GM12873 (cell line): ENCODE results near the gene SIPA1L3.

Experiments used
- TF ChIP-seq, protein P1 (sequence below): IDR thresholded peaks from 2 replicates; pipeline ENCODE4 v1.5.1; 2012; ENCODE audit warnings: low read depth, mild to moderate bottlenecking, moderate library complexity, low read length, control low read depth; ENCODE audit not compliant: insufficient read depth; ENCODE audit errors: missing control alignments

SIPA1L3 gene

DNA sequence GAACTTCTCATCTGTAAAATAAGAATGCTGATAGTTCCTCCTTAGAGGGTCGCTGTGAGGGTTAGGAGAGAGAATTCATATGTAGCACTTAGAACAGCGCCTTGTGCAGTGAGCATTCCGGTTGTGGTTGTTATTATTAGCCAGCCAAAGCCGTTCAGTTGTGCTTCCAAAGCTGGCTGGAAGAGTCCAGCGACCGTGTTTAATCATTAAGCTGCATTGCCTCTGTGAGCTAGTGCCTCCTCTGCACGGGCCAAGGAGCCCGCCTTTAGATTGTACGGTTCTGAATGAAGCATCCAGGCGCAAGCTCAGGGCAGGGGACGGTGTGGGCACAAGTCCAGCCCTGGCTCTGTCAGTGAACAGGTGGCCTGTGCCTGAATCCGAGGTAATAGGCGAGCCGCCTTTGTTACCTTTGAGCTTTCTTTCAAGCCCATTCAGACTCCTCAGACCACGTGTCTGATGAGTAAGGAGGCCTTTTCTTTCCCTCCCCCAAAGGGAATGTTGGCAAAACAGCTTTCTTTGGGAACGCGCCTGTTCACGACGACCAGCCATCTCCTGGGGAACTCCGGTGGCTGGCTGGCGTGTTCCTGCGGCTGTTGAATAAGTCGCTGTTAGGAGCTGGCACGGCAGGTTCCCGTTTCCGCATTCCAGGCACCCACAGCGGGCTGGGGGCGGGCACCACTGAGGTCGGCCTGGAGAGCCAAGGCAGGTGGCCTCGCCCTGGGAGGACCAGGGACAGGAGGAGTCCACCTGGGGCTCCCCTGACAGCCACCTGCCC, 25.1 kb downstream of the SIPA1L3 start:
- TF ChIP-seq, protein P1, sequence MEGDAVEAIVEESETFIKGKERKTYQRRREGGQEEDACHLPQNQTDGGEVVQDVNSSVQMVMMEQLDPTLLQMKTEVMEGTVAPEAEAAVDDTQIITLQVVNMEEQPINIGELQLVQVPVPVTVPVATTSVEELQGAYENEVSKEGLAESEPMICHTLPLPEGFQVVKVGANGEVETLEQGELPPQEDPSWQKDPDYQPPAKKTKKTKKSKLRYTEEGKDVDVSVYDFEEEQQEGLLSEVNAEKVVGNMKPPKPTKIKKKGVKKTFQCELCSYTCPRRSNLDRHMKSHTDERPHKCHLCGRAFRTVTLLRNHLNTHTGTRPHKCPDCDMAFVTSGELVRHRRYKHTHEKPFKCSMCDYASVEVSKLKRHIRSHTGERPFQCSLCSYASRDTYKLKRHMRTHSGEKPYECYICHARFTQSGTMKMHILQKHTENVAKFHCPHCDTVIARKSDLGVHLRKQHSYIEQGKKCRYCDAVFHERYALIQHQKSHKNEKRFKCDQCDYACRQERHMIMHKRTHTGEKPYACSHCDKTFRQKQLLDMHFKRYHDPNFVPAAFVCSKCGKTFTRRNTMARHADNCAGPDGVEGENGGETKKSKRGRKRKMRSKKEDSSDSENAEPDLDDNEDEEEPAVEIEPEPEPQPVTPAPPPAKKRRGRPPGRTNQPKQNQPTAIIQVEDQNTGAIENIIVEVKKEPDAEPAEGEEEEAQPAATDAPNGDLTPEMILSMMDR: no peak

DNA sequence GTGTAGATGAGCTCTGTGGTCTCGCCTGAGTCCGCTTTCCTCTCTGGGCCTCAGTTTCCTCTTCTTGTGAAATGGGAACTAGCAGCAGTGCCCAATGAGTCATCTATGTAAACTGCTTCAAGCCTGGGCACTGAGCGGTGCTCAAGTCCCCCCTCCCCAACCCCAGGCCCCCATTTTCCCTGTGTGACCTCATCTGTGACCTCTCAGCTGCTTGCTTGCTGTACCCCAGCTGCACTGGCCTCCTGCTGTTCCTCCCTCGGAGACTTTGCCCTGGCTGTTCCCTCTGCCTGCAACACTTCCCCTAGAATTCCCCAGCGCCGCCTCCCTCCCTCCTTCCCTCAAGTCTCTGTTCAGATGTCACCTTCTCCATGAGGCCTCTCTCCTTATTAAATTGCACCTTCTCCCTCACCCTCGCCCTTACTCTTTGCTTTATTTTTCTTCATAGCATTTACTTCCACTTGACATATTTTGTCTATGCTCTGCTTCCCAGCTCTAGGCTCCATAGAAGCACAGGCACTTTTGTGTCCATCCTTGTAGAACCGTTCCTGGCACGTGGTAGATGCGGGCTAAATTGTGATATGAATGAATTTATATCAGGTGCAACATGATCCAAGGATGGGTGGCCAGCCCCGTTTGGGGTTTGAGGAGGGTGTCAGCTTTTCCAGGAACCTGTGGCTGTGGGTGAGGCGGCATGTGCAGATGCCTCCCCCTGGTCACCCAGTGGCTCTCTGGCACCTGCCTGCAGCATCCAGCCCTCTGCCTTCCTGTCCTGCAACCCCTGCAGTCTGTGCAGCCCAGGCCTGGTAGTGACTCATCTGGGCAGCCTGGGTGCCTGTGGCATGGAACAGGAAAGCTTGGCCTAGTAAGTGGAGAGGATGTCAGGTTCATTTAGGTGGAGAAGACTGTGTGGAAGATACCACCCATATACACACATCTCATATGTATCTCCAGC, 26.3 kb downstream of the SIPA1L3 start:
- TF ChIP-seq, protein P1: no peak

DNA sequence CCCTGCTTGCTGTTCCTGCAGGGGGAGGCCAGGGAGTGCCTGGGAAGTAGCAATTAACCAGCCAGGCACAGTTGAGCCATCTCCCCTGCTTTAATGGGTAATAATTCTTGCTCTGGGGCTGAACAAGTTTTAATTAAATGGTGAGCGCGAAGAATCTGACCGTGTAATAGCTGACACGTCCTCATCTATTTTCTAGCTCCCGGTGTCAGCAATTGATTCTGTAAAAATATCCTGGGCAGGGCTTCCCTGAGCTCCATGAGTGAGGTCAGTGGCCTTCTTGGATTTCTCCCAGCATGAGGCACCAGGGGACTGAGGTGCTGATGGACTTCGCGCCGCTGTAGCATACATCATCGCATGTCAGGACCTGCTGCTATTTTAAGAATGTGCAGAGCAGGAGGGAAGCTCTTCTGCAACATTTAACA, 26.9 kb downstream of the SIPA1L3 start:
- TF ChIP-seq, protein P1: no peak

DNA sequence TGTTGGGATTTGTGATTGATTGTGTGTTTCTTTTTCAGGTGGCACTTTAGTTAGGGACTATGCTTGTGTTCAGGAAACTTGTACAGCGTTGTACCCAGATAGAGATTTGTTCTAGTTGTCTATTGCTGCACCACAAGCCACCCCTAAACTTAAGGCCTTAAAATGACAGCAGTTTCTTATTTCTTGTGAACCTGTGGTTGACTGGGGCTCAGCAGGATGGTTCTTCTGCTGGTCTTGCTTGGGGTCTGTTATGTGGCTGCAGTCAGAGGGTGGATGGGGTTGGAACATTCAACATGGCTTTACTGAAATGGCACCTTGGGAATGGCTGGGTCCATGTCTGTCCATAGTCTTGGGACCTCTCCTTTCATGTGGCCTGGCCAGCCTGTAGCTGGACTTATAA, 28.3 kb downstream of the SIPA1L3 start:
- TF ChIP-seq, protein P1: no peak

DNA sequence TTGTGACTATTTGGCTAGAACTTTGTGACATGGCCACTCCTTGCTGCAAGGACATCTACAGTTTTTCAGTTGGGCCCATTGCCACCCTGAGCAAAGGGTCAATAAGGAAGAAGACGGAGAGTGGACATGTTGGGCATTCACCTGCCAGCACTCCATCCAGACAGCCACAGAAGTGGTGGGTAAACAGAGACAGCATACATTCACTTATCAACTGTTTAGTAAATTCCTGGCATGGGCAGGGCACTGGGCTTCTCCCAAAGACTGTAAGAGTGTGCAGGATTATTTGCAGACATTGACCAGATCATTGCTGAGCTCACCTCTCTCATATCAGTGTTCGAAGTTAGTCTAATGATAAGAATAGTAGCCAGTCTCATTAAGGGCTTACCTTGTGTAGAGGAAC, 29.2 kb downstream of the SIPA1L3 start:
- TF ChIP-seq, protein P1: no peak

DNA sequence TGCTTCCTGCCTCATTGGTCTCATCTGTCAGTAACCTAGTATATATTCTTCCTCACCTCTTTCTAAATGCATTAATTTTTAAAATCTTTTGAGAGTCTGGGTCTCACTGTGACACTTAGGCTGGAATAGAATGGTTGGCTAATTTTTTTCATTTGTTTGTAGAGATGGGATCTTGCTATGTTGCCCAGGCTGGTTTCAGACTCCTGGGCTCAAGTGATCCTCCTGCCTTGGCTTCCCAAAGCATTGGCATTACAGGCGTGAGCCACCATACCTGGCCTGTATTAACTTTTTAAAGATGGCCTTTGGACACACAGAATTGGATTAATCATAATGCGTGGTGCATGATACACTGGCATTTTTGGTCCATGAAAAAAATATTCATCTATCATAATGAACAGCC, 29.9 kb downstream of the SIPA1L3 start:
- TF ChIP-seq, protein P1: no peak

DNA sequence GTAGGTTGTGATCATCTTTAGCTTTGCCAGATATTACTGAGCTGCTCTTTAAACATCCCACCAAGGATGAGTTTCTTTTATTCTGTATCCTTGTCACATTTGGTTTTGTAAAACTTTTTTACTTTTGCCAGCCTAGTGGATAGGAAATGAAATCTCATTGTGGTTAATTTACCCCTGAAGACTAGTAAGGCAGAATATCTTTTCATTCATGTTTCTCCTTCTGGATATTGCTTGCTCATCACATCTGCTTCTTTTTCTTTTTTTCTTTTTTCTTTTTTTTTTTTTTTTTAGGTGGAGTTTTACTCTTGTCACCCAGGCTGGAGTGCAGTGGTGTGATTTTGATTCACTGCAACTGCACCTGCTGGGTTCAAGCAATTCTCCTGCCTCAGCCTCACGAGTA, 31.3 kb downstream of the SIPA1L3 start:
- TF ChIP-seq, protein P1: no peak
